ENCODE measurements around the gene PPP3R1.

GRCh38 chr2:68287580-68288441, 35.5 kb upstream of the PPP3R1 start:
- TF ChIP-seq POLR2AphosphoS5 (IDR thresholded peaks at IDR 0.05; ENCODE audit: low read depth, low read length) (no peak), TAF1 (IDR thresholded peaks at IDR 0.05; ENCODE audit: borderline replicate concordance, insufficient read depth, low read length) (no peak), REST (IDR thresholded peaks at IDR 0.05; ENCODE audit: insufficient read depth in 1 of 2, low read depth in 2 of 2, low read length in 2 of 2) (no peak), FOXP2 (optimal IDR thresholded peaks at IDR 0.05; ENCODE audit: borderline replicate concordance, extremely low read depth, extremely low read length, insufficient read depth) (no peak)

Data from PFSK-1 (cell line).